Measurements from ENCODE around the gene COL19A1. TPM values are rescaled to one million over a fixed set of nuclear protein-coding genes. Genes with fewer than 3 reads are reported as not detected.

COL19A1 gene
- total RNA-seq, 1 donor, result 1.3 TPM

GRCh38 chr6:69937402-69938136, 71.2 kb downstream of the COL19A1 start:
- DNase-seq (ENCODE audit: low read depth), result no peak

DNA sequence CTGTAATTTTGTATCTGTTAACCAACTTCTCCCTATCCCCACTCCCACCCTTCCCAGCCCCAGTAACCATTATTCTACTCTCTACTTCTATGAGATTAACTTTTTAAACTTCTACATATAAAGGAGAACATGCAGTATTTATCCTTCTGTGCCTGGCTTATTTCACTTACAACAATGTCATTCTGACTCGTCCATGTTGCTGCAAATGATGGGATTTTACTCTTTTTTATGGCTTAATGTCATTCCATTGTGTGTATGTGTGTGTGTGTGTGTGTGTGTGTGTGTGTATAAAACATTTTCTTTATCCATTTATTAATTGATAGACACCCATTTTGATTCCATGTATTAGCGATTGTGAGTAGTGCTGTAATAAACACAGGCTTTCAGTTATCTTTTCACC, 76.1 kb downstream of the COL19A1 start:
- TF ChIP-seq, protein P1, sequence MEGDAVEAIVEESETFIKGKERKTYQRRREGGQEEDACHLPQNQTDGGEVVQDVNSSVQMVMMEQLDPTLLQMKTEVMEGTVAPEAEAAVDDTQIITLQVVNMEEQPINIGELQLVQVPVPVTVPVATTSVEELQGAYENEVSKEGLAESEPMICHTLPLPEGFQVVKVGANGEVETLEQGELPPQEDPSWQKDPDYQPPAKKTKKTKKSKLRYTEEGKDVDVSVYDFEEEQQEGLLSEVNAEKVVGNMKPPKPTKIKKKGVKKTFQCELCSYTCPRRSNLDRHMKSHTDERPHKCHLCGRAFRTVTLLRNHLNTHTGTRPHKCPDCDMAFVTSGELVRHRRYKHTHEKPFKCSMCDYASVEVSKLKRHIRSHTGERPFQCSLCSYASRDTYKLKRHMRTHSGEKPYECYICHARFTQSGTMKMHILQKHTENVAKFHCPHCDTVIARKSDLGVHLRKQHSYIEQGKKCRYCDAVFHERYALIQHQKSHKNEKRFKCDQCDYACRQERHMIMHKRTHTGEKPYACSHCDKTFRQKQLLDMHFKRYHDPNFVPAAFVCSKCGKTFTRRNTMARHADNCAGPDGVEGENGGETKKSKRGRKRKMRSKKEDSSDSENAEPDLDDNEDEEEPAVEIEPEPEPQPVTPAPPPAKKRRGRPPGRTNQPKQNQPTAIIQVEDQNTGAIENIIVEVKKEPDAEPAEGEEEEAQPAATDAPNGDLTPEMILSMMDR (IDR thresholded peaks at IDR 0.05; ENCODE audit: insufficient read depth, low read depth, low read length), result no peak

More at GRCh38 chr6:69937402-69938136, 71.2 kb downstream of the COL19A1 start:
- H3K4me3 ChIP-seq (ENCODE audit: low read depth, low read length), result no peak overlapping the region
- TF ChIP-seq, protein P1 (IDR thresholded peaks at IDR 0.05; ENCODE audit: insufficient read depth, low read depth, low read length), result no peak

DNA sequence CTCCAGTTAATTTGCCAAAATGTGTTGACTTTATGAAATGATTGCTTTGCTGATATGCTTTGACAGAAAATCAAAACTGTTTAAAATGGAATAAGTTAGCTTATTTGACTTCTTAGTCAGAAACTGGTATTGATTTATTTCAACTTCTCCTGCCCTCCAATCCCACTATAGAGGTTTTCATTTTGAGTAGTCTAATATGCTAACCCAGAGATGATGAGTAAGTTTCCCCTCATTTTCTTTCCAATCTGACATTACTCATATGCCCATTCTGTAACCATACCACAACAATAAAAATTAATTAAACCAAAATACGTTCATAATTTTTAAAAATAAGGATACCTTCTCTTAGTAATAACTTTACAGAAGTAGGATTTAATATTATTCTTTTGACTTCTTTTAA, 78.8 kb downstream of the COL19A1 start:
- no peak for DNase-seq (ENCODE audit: low read depth)
- TF ChIP-seq, protein P1 (IDR thresholded peaks at IDR 0.05; ENCODE audit: insufficient read depth, low read depth, low read length), result no peak
- H3K4me3 ChIP-seq (ENCODE audit: low read depth, low read length), result no peak overlapping the region

More for the DNA sequence above, 76.1 kb downstream of the COL19A1 start:
- no peak overlapping the region for H3K4me3 ChIP-seq (ENCODE audit: low read depth, low read length)
- DNase-seq (ENCODE audit: low read depth), result no peak

DNA sequence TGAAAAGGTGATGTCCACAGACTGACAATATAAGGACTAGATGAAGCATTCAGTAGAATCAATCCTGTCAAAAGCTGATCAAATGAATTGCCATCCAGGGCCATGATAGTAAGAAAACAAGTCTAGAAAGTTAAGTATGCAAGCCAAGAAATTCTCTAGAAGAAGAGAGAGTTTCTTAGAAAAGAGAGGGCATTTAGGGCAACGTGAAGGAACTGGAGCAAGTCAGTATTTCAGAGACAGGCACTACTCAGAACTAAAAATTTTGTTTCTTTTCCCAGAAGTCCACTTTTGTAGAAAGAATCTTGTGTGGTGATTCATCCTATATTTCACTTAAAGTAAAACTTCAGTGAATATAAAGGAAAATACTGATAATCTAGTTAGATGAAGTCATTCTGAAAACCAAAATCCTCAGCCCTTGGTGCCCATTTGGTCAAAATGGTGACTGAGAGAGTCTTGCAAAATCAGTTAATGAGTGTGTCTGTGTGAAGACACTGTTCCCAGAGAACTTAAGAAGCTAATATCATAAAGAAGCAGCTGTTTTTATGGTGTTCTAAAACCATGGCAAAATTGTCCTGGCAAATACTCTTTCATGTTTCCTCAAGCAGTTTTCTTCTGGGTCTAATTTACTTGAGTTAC, 82.2 kb downstream of the COL19A1 start:
- TF ChIP-seq, protein P1 (IDR thresholded peaks at IDR 0.05; ENCODE audit: insufficient read depth, low read depth, low read length), result no peak
- DNase-seq (ENCODE audit: low read depth), result no peak
- no peak overlapping the region for H3K4me3 ChIP-seq (ENCODE audit: low read depth, low read length)

- TF ChIP-seq, protein P1 (IDR thresholded peaks at IDR 0.05; ENCODE audit: insufficient read depth, low read depth, low read length), result no peak
- H3K4me3 ChIP-seq (ENCODE audit: low read depth, low read length), result no peak overlapping the region
- no peak for DNase-seq (ENCODE audit: low read depth)
Measured at GRCh38 chr6:69953491-69953890, 87.1 kb downstream of the COL19A1 start.

- TF ChIP-seq, protein P1 (IDR thresholded peaks at IDR 0.05; ENCODE audit: insufficient read depth, low read depth, low read length), result no peak
- DNase-seq (ENCODE audit: low read depth), result no peak
- no peak overlapping the region for H3K4me3 ChIP-seq (ENCODE audit: low read depth, low read length)
Measured at GRCh38 chr6:69954733-69955132, 88.4 kb downstream of the COL19A1 start.

Data from fibroblast of villous mesenchyme (primary cell).